Non-pigmented ciliary epithelial cell (primary cell): ENCODE results near the gene BAZ1A.

ENCODE experiments used
- DNase-seq: peaks from one replicate; pipeline ENCODE4 v3.0.0-alpha.2; 2010; ENCODE audit warnings: low read depth

The BAZ1A gene

GRCh38 chr14:34875031-34875922 is at the start of gene BAZ1A:
Gene BAZ1A, minus strand, starts transcription at chr14:34875360. Its CDS starts 756 bp downstream, at chr14:34874604.
- peak; percentile 63 for DNase-seq

GRCh38 chr14:34920339-34920738 is 45.2 kb upstream of the BAZ1A start:
- no peak for DNase-seq

DNA sequence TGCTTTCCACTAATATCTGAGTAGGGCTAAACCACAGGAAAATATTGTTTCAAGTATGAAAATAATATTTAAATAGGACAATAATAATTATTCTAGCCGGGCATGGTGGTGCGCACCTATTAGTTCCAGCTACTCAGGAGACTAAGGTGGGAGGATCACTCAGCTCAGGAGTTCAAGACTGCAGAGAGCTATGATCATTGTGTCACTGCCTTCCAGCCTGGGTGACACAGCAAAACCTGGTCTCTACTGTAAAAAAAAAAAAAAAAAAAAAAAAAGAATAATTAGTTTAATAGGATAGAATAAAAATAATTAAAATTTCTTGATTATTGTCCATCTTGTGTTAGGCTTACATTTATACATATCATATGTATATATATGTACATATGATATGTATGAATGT is 38.5 kb upstream of the BAZ1A start:
- DNase-seq, result no peak

DNA sequence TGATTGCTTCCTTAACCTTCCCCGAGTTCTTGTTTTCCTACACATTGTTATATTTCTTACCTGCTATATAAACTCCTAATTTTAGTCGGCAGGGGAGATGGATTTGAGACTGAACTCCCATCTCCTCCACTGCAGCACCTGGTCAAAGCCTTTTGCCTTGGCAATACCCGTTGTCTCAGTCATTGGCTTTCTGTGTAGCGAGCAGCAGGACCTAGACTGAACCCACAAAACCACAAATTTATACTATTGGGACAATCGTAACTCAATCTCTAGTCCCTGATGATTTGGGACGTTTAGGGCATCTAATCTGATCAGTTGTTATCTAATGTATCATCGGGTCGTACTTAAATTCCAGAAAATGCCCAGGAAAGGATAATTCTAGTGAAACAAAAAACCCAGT is 37.8 kb upstream of the BAZ1A start:
- DNase-seq, result no peak

DNA sequence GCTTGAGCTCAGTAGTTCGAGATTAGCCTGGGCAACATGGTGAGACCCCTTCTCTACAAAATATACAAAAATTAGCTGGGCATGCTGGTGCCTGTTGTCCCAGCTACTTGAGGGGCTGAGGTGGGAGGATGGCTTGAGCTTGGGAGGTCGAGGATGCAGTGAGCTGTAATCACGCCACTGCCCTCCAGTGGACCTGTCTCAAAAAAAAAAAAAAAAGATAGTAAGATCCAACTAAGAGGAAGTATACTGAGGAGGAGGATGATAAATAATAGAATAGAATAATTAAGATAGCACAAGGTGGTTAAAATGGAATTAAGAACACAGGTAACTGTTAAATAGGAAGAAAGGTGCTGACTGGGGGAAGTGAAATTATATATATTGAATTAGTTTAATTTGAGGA is 37.0 kb upstream of the BAZ1A start:
- DNase-seq, result no peak

GRCh38 chr14:34911209-34912150 is 36.3 kb upstream of the BAZ1A start:
- peak; percentile 61 for DNase-seq

DNA sequence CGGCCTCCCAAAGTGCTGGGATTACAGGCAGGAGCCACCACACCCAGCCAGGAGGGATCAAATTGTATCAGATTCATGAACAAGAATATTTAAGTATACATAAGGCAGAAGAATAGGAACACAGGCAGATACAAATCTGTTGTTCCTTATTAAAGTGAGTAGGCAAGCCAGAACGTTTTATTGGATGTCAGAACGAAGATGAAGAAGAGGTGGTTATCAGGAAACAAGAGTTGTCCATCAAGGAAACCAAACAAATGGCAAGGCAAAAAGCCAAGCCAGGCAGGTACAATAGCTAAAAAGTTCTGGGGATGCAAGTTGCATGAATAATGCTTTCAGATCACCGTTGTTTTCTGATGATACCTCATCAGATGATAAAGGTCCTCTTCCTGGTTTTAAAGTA is 31.1 kb upstream of the BAZ1A start:
- DNase-seq, result no peak

DNA sequence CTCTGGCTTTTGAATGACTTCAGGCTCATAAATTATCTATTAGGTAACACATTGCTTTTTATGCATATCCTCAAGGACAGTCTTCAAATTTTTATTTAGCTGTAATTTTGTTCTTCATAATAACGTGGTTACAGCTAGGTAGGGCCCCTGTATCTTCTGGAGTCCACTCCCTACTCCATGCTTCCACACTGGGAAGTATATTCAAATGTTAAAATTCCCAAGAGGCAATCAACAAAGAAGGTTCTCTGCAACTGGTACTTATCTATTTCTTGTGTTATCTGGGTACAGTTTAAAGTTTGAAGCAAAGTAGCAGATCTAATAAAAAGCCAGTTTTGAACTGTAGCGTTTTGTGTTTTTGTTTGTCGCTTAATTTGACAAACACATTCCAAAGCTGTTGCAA is 20.1 kb upstream of the BAZ1A start:
- DNase-seq, result no peak

- no peak for DNase-seq
Observed at GRCh38 chr14:34890937-34891336, 15.8 kb upstream of the BAZ1A start.

- no peak for DNase-seq
Observed at GRCh38 chr14:34888186-34888585, 13.0 kb upstream of the BAZ1A start.

GRCh38 chr14:34883954-34884353 is 8.8 kb upstream of the BAZ1A start:
- DNase-seq, result no peak

DNA sequence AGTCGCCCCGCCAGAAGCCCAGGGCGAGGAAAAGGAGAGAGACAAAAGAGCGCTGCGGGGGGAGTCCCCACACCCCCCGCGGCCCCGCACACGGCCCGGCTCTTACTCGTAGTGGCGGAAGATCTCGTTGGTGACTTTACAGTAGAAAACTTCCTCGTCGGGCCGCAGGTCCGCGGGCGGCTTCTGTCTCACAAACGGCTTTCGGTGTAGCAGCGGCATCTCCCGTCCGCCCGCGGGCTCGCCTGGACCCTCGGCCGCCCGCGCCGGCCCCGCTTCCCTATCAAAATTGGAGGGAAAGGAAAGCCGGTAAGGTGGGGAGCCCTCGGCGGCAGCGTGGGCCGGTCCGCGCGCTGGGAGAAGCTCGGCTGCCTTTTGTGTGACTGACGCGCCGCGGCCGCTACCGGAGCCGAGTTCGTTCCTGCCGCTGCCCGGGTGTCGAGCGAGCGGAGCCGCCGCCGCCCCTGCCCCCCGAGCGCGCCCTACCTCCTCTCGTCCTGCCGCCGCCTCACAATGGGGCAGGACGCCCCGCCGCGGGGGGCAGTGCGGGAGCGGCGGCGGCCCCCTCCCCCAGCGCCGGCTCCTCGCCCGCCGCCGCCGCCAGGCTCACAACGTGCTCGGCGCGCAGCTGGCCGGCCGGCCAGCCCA is 652 bp downstream of the BAZ1A start:
- DNase-seq, result no peak

DNA sequence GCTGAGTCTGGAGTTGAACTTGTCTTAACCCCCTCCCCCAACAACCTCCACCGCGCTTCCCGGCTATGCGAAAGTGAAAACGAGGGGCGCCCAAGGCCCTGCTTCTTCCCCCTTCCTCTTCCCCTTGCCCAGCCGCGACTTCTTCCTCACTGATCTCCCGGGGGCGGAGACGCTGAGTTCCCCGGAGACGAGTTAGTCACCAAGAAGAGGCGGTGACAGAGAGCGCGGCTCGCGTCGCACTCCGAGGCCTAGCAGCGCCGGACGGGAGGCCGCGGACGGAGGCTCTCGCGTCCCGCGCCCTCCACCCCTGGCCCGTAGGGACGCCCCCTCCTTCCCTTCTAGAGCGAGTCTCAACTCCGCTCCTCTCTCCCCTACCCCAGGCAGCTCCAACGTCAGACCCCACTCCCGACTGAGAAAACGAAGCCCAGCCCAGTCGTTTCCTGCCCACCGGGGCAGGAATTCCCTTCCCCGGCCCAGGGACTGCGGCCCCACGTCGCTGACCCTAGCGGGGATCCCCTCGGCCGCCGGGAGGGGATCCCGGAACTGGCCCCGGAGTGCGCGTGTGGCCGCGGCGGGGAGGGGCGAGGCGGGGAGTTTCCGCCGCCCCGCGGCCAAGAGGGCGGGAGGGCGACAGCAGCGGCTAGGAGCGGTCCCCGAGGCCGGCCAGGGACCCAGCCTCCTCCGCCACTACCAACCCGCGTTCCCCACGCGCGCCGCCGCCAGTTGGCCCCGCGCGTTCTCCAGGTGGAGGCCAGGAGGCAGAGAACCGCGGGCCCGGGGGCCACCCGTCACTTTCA is 1.4 kb downstream of the BAZ1A start:
- no peak for DNase-seq

- no peak for DNase-seq
Observed at GRCh38 chr14:34872822-34873588, 2.2 kb downstream of the BAZ1A start.

DNA sequence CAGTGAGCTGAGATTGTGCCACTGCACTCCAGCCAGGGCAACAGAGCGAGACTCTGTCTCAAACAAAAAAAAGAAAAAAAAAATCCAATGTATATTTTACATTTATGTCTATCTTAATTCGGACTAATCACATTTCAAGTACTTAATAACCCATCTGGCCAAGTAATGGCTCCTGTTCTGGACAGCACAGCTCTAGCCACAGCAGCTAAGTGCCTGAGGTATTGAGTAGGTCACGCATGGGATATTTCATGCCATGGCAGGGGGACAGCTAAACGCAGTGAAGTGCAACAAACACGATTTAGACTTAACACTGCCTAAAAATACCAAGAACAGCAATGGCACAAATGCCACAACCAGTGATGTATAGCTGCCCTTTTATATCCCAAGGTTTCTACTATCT is 8.0 kb downstream of the BAZ1A start:
- no peak for DNase-seq

DNA sequence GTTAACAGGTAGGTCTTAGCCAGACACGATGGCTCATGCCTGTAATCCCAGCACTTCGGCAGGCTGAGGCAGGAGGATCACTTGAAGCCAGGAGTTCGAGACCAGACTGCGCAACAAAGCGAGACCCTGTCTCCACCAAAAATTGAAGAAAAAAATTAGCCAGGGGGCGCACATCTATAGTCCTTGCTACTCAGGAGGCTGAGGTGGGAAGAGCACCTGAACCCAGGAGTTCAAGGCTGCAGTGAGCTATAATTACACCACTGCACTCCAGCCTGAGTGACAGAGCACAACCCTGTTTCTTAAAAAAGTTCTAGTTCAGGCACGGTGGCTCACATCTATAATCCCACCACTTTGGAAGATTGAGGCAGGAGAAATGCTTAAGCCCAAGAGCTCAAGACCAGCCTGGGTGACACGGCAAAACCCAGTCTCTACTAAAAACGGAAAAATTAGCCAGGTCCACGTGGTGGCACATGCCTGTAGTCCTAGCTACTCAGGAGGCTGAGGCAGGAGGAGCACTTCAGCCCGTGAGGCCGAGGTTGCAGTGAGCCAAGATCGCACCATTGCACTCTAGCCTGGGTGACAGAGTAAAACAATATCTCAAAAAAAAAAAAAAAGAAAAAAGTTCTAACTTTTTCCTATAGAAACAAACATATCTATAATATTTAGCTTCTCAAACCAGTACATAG is 9.1 kb downstream of the BAZ1A start:
- no peak for DNase-seq

- DNase-seq, result no peak
Observed at GRCh38 chr14:34863844-34864243, 11.3 kb downstream of the BAZ1A start.

DNA sequence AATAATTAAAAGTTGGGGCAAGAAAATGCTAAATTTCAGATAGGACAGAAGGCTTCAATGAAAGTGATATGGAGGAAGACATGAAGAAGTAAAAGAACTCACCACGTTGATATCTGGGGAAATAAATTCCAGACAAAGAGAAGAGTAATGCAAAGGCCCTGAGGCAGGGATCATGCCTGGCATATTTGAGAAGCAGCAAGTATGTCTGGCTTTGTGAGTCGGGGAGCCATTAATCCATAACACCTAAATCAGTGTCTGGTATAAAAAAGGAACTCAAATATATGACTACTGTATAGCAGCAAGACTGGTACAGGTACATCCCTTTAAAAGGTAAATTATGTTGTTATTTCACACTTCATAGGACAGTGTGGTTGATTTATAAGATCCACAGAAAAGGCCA is 16.4 kb downstream of the BAZ1A start:
- DNase-seq, result no peak

GRCh38 chr14:34857689-34858449 is 17.3 kb downstream of the BAZ1A start:
- DNase-seq, result no peak
